Liver (tissue), 9 donors: Measurements from ENCODE around the gene TFF2. TPM values are rescaled to one million over a fixed set of nuclear protein-coding genes. Genes with fewer than 3 reads are reported as not detected.

Experiments used
- DNase-seq: peaks from one replicate; pipeline ENCODE4 v3.0.0-alpha.2; 2017; ENCODE audit warnings: low spot score
- H3K27ac ChIP-seq, 2 donors: one replicate each; pipeline ENCODE4 v1.7.0; 2013; ENCODE audit warnings: inconsistent platforms in 2 of 2, low read length in 2 of 2, control low read depth in 1 of 2, low read depth in 1 of 2, mild to moderate bottlenecking in 1 of 2
- H3K27me3 ChIP-seq, 4 donors: one replicate each; pipeline versions ENCODE4 v1.6.1 to v1.7.0; 2013; ENCODE audit warnings: low read length in 3 of 4, inconsistent platforms in 1 of 4, mild to moderate bottlenecking in 1 of 4, moderate library complexity in 1 of 4; ENCODE audit not compliant: control insufficient read depth in 4 of 4, insufficient read depth in 4 of 4
- H3K36me3 ChIP-seq, 4 donors: one replicate each; pipeline versions ENCODE4 v1.6.1 to v1.7.0; 2013; ENCODE audit warnings: low read length in 3 of 4, mild to moderate bottlenecking in 3 of 4, low read depth in 1 of 4, moderate library complexity in 1 of 4; ENCODE audit not compliant: control insufficient read depth in 4 of 4, insufficient read depth in 3 of 4
- H3K4me1 ChIP-seq, 4 donors: one replicate each; pipeline versions ENCODE4 v1.6.1 to v1.7.0; 2013; ENCODE audit warnings: low read length in 3 of 4, mild to moderate bottlenecking in 3 of 4, moderate library complexity in 1 of 4; ENCODE audit not compliant: control insufficient read depth in 4 of 4, insufficient read depth in 4 of 4
- H3K4me3 ChIP-seq, 3 donors: one replicate each; pipeline versions ENCODE4 v1.6.1 to v1.7.0; 2013; ENCODE audit warnings: low read length in 3 of 3, control low read depth in 1 of 3, low read depth in 1 of 3, mild to moderate bottlenecking in 1 of 3
- H3K9ac ChIP-seq, 2 donors: one replicate each; pipeline ENCODE4 v1.7.0; 2013; ENCODE audit warnings: low read length in 2 of 2, mild to moderate bottlenecking in 2 of 2, moderate library complexity in 2 of 2, control low read depth in 1 of 2, low read depth in 1 of 2
- H3K9me3 ChIP-seq, 4 donors: one replicate each; pipeline versions ENCODE4 v1.6.1 to v1.7.0; 2013; ENCODE audit warnings: low read length in 3 of 4; ENCODE audit not compliant: control insufficient read depth in 4 of 4
- ATF3 ChIP-seq: IDR thresholded peaks from 2 replicates; pipeline ENCODE4 v1.6.1; 2016; ENCODE audit warnings: antibody characterized with exemption
- CTCF ChIP-seq: fragments of 150-350 bp; IDR thresholded peaks from 2 replicates; pipeline ENCODE4 v1.5.1; 2017; ENCODE audit warnings: improper control_type of control experiment, low read depth, low read length; ENCODE audit not compliant: missing input control
- FOXA2 ChIP-seq: IDR thresholded peaks from 2 replicates; pipeline ENCODE4 v1.6.1; 2016; ENCODE audit warnings: antibody characterized with exemption
- GABPA ChIP-seq, 2 donors: IDR thresholded peaks in 1 of 2; conservative IDR thresholded peaks in 1 of 2; 2 replicates each; pipeline ENCODE4 v1.6.1; 2016; ENCODE audit warnings: antibody characterized with exemption in 2 of 2, mild to moderate bottlenecking in 1 of 2, moderate library complexity in 1 of 2
- HNF4A ChIP-seq, 2 donors: conservative IDR thresholded peaks; 2 replicates each; pipeline ENCODE4 v1.6.1; 2016; ENCODE audit warnings: antibody characterized with exemption in 2 of 2, mild to moderate bottlenecking in 2 of 2
- HNF4G ChIP-seq: IDR thresholded peaks from 2 replicates; pipeline ENCODE4 v1.6.1; 2016; ENCODE audit warnings: antibody characterized with exemption
- MAX ChIP-seq: IDR thresholded peaks from 2 replicates; pipeline ENCODE4 v1.6.1; 2016; ENCODE audit warnings: antibody characterized with exemption
- NR2F2 ChIP-seq: IDR thresholded peaks from 2 replicates; pipeline ENCODE4 v1.6.1; 2016; ENCODE audit warnings: antibody characterized with exemption
- REST ChIP-seq: IDR thresholded peaks from 2 replicates; pipeline ENCODE4 v1.6.1; 2016; ENCODE audit warnings: antibody characterized with exemption, mild to moderate bottlenecking
- RXRA ChIP-seq, 2 donors: IDR thresholded peaks; 2 replicates each; pipeline ENCODE4 v1.6.1; 2017 to 2018; ENCODE audit warnings: antibody characterized with exemption in 2 of 2, mild to moderate bottlenecking in 1 of 2
- SP1 ChIP-seq: IDR thresholded peaks from 2 replicates; pipeline ENCODE4 v1.6.1; 2018; ENCODE audit warnings: antibody characterized with exemption, mild to moderate bottlenecking
- ZBTB33 ChIP-seq: IDR thresholded peaks from 2 replicates; pipeline ENCODE4 v1.6.1; 2016; ENCODE audit warnings: antibody characterized with exemption
- WGBS: extraction: QIAGEN DNeasy Blood & Tissue Kit; methylation state at CpG from one replicate; pipeline ENCODE4 v1.1.7; 2013; 5-methylcytosine and 5-hydroxymethylcytosine counted together
- polyA plus RNA-seq, 2 donors: library from polyadenylated mRNA; stranded (reverse) in 1 of 2; unstranded in 1 of 2; fragments of 200-250 nt in 1 of 2; fragments of >200 nt in 1 of 2; fragmentation: Nextera tagmentation in 1 of 2; extraction: Ambion mirVana in 1 of 2; gene quantifications; one replicate each; pipeline versions ENCODE4 v1.2.1 to v1.2.3, GENCODE V29; 2013 to 2015
- total RNA-seq, 2 donors: library from RNA; depleted of rRNA; stranded (reverse); fragments of >200 nt; gene quantifications; one replicate each; pipeline ENCODE4 v1.2.3, GENCODE V29; 2014
- donor health status: healthy.
- donor health status: healthy.
- donor health status: healthy.
- donor health status: healthy.
- donor health status: healthy.

TFF2 gene
- total and polyA plus RNA-seq, 4 donors: 1.0 TPM; not detected in 3

GRCh38 chr21:42377211-42377950, 26.6 kb upstream of the TFF2 start:
- Histone ChIP-seq H3K36me3 (no peaks in the 10 kb centered on the region), H3K4me3 (no peak overlapping the region), H3K27me3 (no peaks in the 10 kb centered on the region), H3K9me3 (peaks cover 0 to 5% (median 0%) of the 10 kb centered on the region in 4 donors), H3K27ac (no peak overlapping the region), H3K4me1 (no peaks in the 10 kb centered on the region), H3K9ac (no peak overlapping the region)
- no peak for DNase-seq
- 79% methylated on average over 24 of the region's 24 CpGs for WGBS
- TF ChIP-seq NR2F2 (no peak), GABPA (IDR thresholded peaks at IDR 0.05 in 1 of 2, conservative IDR thresholded peaks at IDR 0.05 in 1 of 2) (no peak), RXRA (IDR thresholded peaks at IDR 0.05) (no peak), ZBTB33 (no peak), SP1 (no peak), CTCF (no peak), FOXA2 (no peak), MAX (no peak), ATF3 (no peak), HNF4A (conservative IDR thresholded peaks at IDR 0.05) (no peak), REST (no peak), HNF4G (no peak)

GRCh38 chr21:42376338-42376982, 25.7 kb upstream of the TFF2 start:
- Histone ChIP-seq H3K4me3 (no peak overlapping the region), H3K36me3 (no peaks in the 10 kb centered on the region), H3K27ac (no peak overlapping the region), H3K4me1 (no peaks in the 10 kb centered on the region), H3K9me3 (no peaks in the 10 kb centered on the region), H3K9ac (no peak overlapping the region), H3K27me3 (no peaks in the 10 kb centered on the region)
- no peak for DNase-seq
- 51% methylated on average over 32 of the region's 32 CpGs for WGBS
- no peak for TF ChIP-seq MAX
- peak; percentile 2 for TF ChIP-seq CTCF
- TF ChIP-seq ATF3: no peak
